CD14-positive monocyte (primary cell): ENCODE results near the gene MEIS2. TPM values are rescaled to one million over a fixed set of nuclear protein-coding genes. Genes with fewer than 3 reads are reported as not detected.

Experiments used
- DNase-seq, 3 donors: peaks; one replicate each; pipeline ENCODE4 v3.0.0-alpha.2; 2011 to 2022
- H2AFZ ChIP-seq: 2 replicates; pipeline ENCODE4 v1.6.0; 2012; ENCODE audit warnings: mild to moderate bottlenecking, low read depth, low read length, inconsistent platforms; ENCODE audit not compliant: insufficient read depth, poor library complexity, severe bottlenecking
- H3K27ac ChIP-seq, 2 donors: 1 replicate in 1 of 2; 2 replicates in 1 of 2; pipeline ENCODE4 v1.5.1; 2012 to 2013; ENCODE audit warnings: low read length in 2 of 2, control low read depth in 1 of 2, inconsistent platforms in 1 of 2, low read depth in 1 of 2, mild to moderate bottlenecking in 1 of 2
- H3K27me3 ChIP-seq, 2 donors: one replicate each; pipeline versions ENCODE4 v1.6.0 to v1.6.1; 2011 to 2013; ENCODE audit warnings: low read length in 2 of 2; ENCODE audit not compliant: control insufficient read depth in 2 of 2, insufficient read depth in 2 of 2
- H3K36me3 ChIP-seq, 2 donors: replicated peaks in 1 of 2; 1 replicate in 1 of 2; 2 replicates in 1 of 2; pipeline versions ENCODE4 v1.5.1 to v1.6.1; 2012 to 2013; ENCODE audit warnings: low read length in 2 of 2, control low read depth in 1 of 2, inconsistent platforms in 1 of 2, mild to moderate bottlenecking in 1 of 2; ENCODE audit not compliant: insufficient read depth in 2 of 2, control insufficient read depth in 1 of 2
- H3K4me1 ChIP-seq, 2 donors: 1 replicate in 1 of 2; 2 replicates in 1 of 2; pipeline versions ENCODE4 v1.5.1 to v1.6.1; 2012 to 2013; ENCODE audit warnings: low read length in 2 of 2, control low read depth in 1 of 2, inconsistent platforms in 1 of 2, mild to moderate bottlenecking in 1 of 2, moderate library complexity in 1 of 2; ENCODE audit not compliant: insufficient read depth in 2 of 2, control insufficient read depth in 1 of 2
- H3K4me2 ChIP-seq: replicated peaks from 2 replicates; pipeline ENCODE3; 2012; ENCODE audit warnings: low read length, moderate library complexity, mild to moderate bottlenecking; ENCODE audit not compliant: poor library complexity, severe bottlenecking; ENCODE audit errors: extremely low read depth
- H3K4me3 ChIP-seq, 3 experiments: fragments of 200-600 bp in 1 of 3; sonication (generic) in 1 of 3; replicated peaks in 1 of 3; 1 replicate in 2 of 3; 2 replicates in 1 of 3; pipeline ENCODE4 v1.5.1; 2011 to 2013; ENCODE audit warnings: low read length in 3 of 3, mild to moderate bottlenecking in 3 of 3, control low read depth in 2 of 3, low read depth in 2 of 3, inconsistent platforms in 1 of 3, moderate library complexity in 1 of 3
- H3K79me2 ChIP-seq: 2 replicates; pipeline ENCODE4 v1.6.0; 2012; ENCODE audit warnings: mild to moderate bottlenecking, control low read depth, inconsistent platforms, low read length, moderate library complexity; ENCODE audit not compliant: insufficient read depth
- H3K9ac ChIP-seq: 2 replicates; pipeline ENCODE4 v1.6.0; 2017; ENCODE audit warnings: low read length, mild to moderate bottlenecking; ENCODE audit not compliant: insufficient read depth, poor library complexity, severe bottlenecking
- H3K9me3 ChIP-seq, 2 donors: replicated peaks in 1 of 2; 1 replicate in 1 of 2; 2 replicates in 1 of 2; pipeline versions ENCODE4 v1.5.1 to v1.6.1; 2012 to 2013; ENCODE audit warnings: low read length in 2 of 2, control low read depth in 1 of 2; ENCODE audit not compliant: control insufficient read depth in 1 of 2, insufficient read depth in 1 of 2
- H4K20me1 ChIP-seq: 2 replicates; pipeline ENCODE4 v1.6.0; 2012; ENCODE audit warnings: mild to moderate bottlenecking, low read length, control low read depth, moderate library complexity; ENCODE audit not compliant: insufficient read depth
- H3K27ac Mint-ChIP-seq, 7 donors: one replicate each; pipeline ENCODE4 v1.8.0; 2020; ENCODE audit warnings: mild to moderate bottlenecking in 7 of 7, mixed read lengths in 7 of 7, moderate library complexity in 6 of 7, inconsistent platforms in 2 of 7
- H3K27me3 Mint-ChIP-seq, 3 donors: one replicate each; pipeline ENCODE4 v1.8.0; 2021 to 2022; ENCODE audit warnings: low read depth in 3 of 3, mild to moderate bottlenecking in 3 of 3, mixed read lengths in 3 of 3, moderate library complexity in 3 of 3, inconsistent platforms in 1 of 3
- H3K36me3 Mint-ChIP-seq, 2 donors: one replicate each; pipeline ENCODE4 v1.8.0; 2020; ENCODE audit warnings: mixed read lengths in 2 of 2, inconsistent platforms in 1 of 2, mild to moderate bottlenecking in 1 of 2
- H3K4me1 Mint-ChIP-seq: one replicate; pipeline ENCODE4 v1.8.0; 2020; ENCODE audit warnings: mild to moderate bottlenecking, mixed read lengths
- H3K4me3 Mint-ChIP-seq, 2 donors: one replicate each; pipeline ENCODE4 v1.8.0; 2020; ENCODE audit warnings: mild to moderate bottlenecking in 2 of 2, mixed read lengths in 2 of 2, moderate library complexity in 1 of 2
- H3K9me3 Mint-ChIP-seq, 7 donors: one replicate each; pipeline ENCODE4 v1.8.0; 2020 to 2022; ENCODE audit warnings: mixed read lengths in 7 of 7, mild to moderate bottlenecking in 6 of 7, moderate library complexity in 6 of 7, inconsistent platforms in 2 of 7
- CTCF ChIP-seq: fragments of 200-600 bp; IDR thresholded peaks from one replicate; pipeline ENCODE4 v1.8.0; 2022; ENCODE audit warnings: antibody characterized with exemption, mild to moderate bottlenecking
- WGBS: methylation state at CpG from one replicate; pipeline ENCODE4 v1.1.5; 2013; ENCODE audit warnings: missing lambda C conversion rate; ENCODE audit not compliant: insufficient coverage; 5-methylcytosine and 5-hydroxymethylcytosine counted together
- intact Hi-C, 2 donors: fragments of 100-400 bp; cut with micrococcal nuclease; formaldehyde crosslinking; loops; one replicate each; pipeline versions ENCODE4 v1.15.0 to v1.15.1; 2023
- polyA plus RNA-seq, 3 donors: library from polyadenylated mRNA; depleted of rRNA in 1 of 3; unstranded in 2 of 3; stranded (reverse) in 1 of 3; fragments of 300-500 nt in 2 of 3; fragments of >200 nt in 1 of 3; fragmentation: Illumina TruSeq in 2 of 3; gene quantifications; 1 replicate in 2 of 3; 2 replicates in 1 of 3; pipeline ENCODE4 v1.2.3, GENCODE V29; 2012 to 2021

Gene MEIS2
- polyA plus RNA-seq, 3 donors, result not detected

DNA sequence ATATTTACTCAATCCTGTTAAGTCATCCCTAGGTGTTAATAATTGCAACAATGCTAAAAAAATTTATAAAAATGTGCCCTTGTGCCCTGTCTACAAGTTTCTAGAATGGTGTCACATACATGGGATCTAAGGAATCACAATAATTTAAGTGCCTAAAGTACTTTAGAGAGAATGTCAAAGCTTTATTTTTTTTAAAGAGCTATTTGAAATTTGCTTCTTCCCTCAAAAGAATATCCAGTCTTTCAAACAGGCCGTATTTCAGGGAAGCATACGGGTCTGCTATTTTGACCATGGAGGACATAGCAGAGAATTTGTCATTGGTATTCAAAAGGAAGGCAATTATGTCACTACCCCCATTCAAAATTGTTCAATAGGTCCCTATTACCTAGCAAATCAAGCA is 29.7 kb downstream of the MEIS2 start:
- WGBS, result no CpG with 5 or more reads among the region's 2 CpGs
- no peaks in the 10 kb centered on the region for H3K4me1 Mint-ChIP-seq
- no peak overlapping the region for H2AFZ ChIP-seq
- no peak overlapping the region for H3K9ac ChIP-seq
- DNase-seq, result no peak
- H3K9me3 Mint-ChIP-seq, result no peaks in the 10 kb centered on the region
- no peaks in the 10 kb centered on the region for H3K9me3 ChIP-seq
- H3K4me3 ChIP-seq, result no peak overlapping the region
- H3K4me2 ChIP-seq, result no peak overlapping the region
- H3K27ac ChIP-seq, result no peak overlapping the region
- H3K27ac Mint-ChIP-seq, result no peak overlapping the region
- H3K4me1 ChIP-seq, result no peaks in the 10 kb centered on the region
- no peak overlapping the region for H3K4me3 Mint-ChIP-seq
- peaks cover 0 to 5% (median 1%) of the 10 kb centered on the region in 3 donors for H3K27me3 Mint-ChIP-seq
- H3K27me3 ChIP-seq, result no peaks in the 10 kb centered on the region
- no peaks in the 10 kb centered on the region for H3K36me3 Mint-ChIP-seq
- H4K20me1 ChIP-seq, result no peaks in the 10 kb centered on the region
- H3K36me3 ChIP-seq, result no peaks in the 10 kb centered on the region
- no peak for TF ChIP-seq CTCF
- no peaks in the 10 kb centered on the region for H3K79me2 ChIP-seq
- intact Hi-C loops, result no loop called here

DNA sequence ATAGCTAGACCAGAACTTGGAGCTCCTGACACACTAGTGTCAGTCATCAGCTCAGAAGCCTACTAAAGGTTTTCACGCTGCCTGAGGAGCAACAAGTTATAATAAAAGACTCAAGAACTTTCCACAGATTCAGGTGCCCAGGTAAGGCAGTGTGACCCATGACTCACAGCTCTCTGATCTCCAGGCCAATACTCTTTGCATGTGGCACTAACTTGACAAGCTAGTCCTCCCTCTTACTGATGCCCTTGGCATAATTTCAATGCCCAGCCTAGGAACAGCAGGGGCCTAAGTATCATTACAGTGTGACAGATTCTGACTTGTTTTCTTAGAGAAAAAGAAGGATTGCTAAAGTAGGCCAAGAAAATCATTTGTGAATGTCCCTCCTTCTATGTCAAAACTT is 38.4 kb downstream of the MEIS2 start:
- DNase-seq, result no peak
- no peak for TF ChIP-seq CTCF

More for the DNA sequence above, 38.4 kb downstream of the MEIS2 start:
- H3K4me1 Mint-ChIP-seq, result no peaks in the 10 kb centered on the region
- Histone ChIP-seq H2AFZ (no peak overlapping the region), H3K4me1 (no peaks in the 10 kb centered on the region), H3K27ac (no peak overlapping the region), H3K9ac (no peak overlapping the region), H3K36me3 (no peaks in the 10 kb centered on the region), H4K20me1 (no peaks in the 10 kb centered on the region), H3K4me3 (no peak overlapping the region), H3K4me2 (no peak overlapping the region), H3K9me3 (no peaks in the 10 kb centered on the region), H3K79me2 (no peaks in the 10 kb centered on the region), H3K27me3 (no peaks in the 10 kb centered on the region)
- no peak overlapping the region for H3K4me3 Mint-ChIP-seq
- 75% methylated on average over 1 of the region's 1 CpG for WGBS
- H3K27ac Mint-ChIP-seq, result no peak overlapping the region
- H3K9me3 Mint-ChIP-seq, result peaks cover 0 to 3% (median 0%) of the 10 kb centered on the region in 7 donors
- peaks cover 0 to 1% (median 0%) of the 10 kb centered on the region in 3 donors for H3K27me3 Mint-ChIP-seq
- intact Hi-C loops, result no loop called here
- no peaks in the 10 kb centered on the region for H3K36me3 Mint-ChIP-seq
